ENCODE results near the gene DNAJC15. TPM values are rescaled to one million over a fixed set of nuclear protein-coding genes. Genes with fewer than 3 reads are reported as not detected.

The DNAJC15 gene
- total and polyA plus RNA-seq, 2 of the 8 experiments (the other 6 are each of a cell fraction or from before 2014, with no cell fraction given) = 5.8 to 20.8 TPM

DNA sequence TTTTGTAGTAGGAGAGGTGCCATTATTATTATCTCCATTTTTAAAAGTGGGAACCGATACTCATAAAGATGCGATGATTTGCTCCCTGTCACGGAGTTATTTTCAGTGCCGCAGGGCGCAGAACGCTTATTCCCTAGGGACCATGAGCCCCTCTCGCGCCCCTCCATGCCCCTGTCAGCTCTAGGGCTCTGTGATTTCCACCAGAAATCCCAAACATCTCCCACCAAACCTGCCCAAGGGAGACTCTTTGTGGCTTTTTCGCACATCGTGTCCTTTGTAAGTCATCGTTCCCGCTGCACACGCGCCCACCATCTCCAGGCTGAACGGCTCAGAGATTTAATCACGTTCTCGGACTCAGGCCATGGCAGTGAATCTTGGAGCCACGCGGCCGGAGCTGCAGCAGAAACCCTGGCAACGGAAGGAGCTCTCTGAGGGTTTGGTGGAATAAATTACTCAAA lies 105.1 kb downstream of the DNAJC15 start:
- POLR2A ChIA-PET (ENCODE audit: partially characterized antibody) = interaction anchor here (1.3 kb wide), 1 partner anchor 19 kb away, joined by 4 read pairs; no protein-coding TSS in a partner anchor
- peaks cover 3 to 18% (median 8%) of the 10 kb centered on the region in 4 experiments; a peak in 5 of 7 replicates for H3K4me1 ChIP-seq (replicated peaks in 1 of 4; ENCODE audit: control insufficient read depth in 3 of 4, insufficient read depth in 4 of 4, low read length in 3 of 4)
- FAIRE-seq = no peak

More for the DNA sequence above, 105.1 kb downstream of the DNAJC15 start:
- H3K9me3 ChIP-seq (ENCODE audit: insufficient read depth in 2 of 2, low read depth in 1 of 2, low read length in 1 of 2) = no peaks in the 10 kb centered on the region
- H4K8ac ChIP-seq (ENCODE audit: extremely low read depth, insufficient read depth, low read length) = no peak overlapping the region
- no peak overlapping the region; the same call in 1 of the 2 replicates for H2BK12ac ChIP-seq (ENCODE audit: low read depth, low read length)
- H3K4me2 ChIP-seq (ENCODE audit: insufficient read depth in 1 of 2, low read depth in 2 of 2, low read length in 2 of 2) = no peak overlapping the region
- H2BK120ac ChIP-seq (replicated peaks; ENCODE audit: low read depth, low read length) = no peak overlapping the region
- H3K27me3 ChIP-seq (replicated peaks in 1 of 4; ENCODE audit: control insufficient read depth in 3 of 4, extremely low read depth in 1 of 4, insufficient read depth in 3 of 4, low read length in 3 of 4) = no peaks in the 10 kb centered on the region; a peak in 1 of 7 replicates
- DNase-seq (ENCODE audit: low read depth in 1 of 2, low spot score in 2 of 2) = no peak
- CTCF ChIA-PET (ENCODE audit: partially characterized antibody) = interaction anchor here (1.2 kb wide), 1 partner anchor 176 kb away, joined by 4 read pairs; no protein-coding TSS in a partner anchor
- no peaks in the 10 kb centered on the region for H3K79me1 ChIP-seq (ENCODE audit: low read depth, low read length)
- no peak overlapping the region for H3K14ac ChIP-seq (ENCODE audit: insufficient read length)
- no peaks in the 10 kb centered on the region for H4K20me1 ChIP-seq (replicated peaks in 1 of 2; ENCODE audit: control insufficient read depth in 1 of 2, insufficient read depth in 2 of 2, low read length in 2 of 2)
- H3K4ac ChIP-seq (replicated peaks; ENCODE audit: insufficient read length, low read depth, low read length) = no peak overlapping the region
- H3K27ac ChIP-seq (ENCODE audit: low read depth, low read length) = no peak overlapping the region
- H3K18ac ChIP-seq (ENCODE audit: extremely low read depth, low read length) = no peak overlapping the region
- no peaks in the 10 kb centered on the region for H3K79me2 ChIP-seq (ENCODE audit: control insufficient read depth in 1 of 2, insufficient read depth in 2 of 2, low read length in 2 of 2)
- H3K9ac ChIP-seq (replicated peaks in 1 of 4; ENCODE audit: extremely low read depth in 1 of 4, low read depth in 3 of 4, low read length in 3 of 4) = no peak overlapping the region
- no peak overlapping the region for H2AFZ ChIP-seq (ENCODE audit: low read length)
- 90% methylated on average over 21 of the region's 21 CpGs; no CpG with 5 or more reads in 1 of the 2 experiments for WGBS, 2 experiments (ENCODE audit: extremely low coverage in 1 of 2, insufficient coverage in 1 of 2, insufficient read length in 1 of 2, insufficient replicate concordance in 2 of 2, low coverage in 1 of 2, low lambda C conversion rate in 2 of 2, missing lambda C conversion rate in 1 of 2)
- no peak overlapping the region for H2BK20ac ChIP-seq (ENCODE audit: low read length)
- no peak overlapping the region for H4K91ac ChIP-seq (replicated peaks; ENCODE audit: insufficient read length, low read length)
- H2BK15ac ChIP-seq (ENCODE audit: low read length) = no peak overlapping the region
- no peaks in the 10 kb centered on the region for H3K36me3 ChIP-seq (ENCODE audit: control insufficient read depth in 2 of 4, insufficient read depth in 4 of 4, low read length in 3 of 4)
- H3K23ac ChIP-seq (ENCODE audit: insufficient read length) = no peak overlapping the region
- H4K5ac ChIP-seq (ENCODE audit: insufficient read length, low read depth, low read length) = no peak overlapping the region
- no peak overlapping the region for H3K56ac ChIP-seq (replicated peaks; ENCODE audit: insufficient read length, low read depth, low read length)
- H2AK5ac ChIP-seq (ENCODE audit: low read depth, low read length) = no peak overlapping the region
- H2BK5ac ChIP-seq (ENCODE audit: low read depth, low read length) = no peak overlapping the region
- TF ChIP-seq TAF1 (IDR thresholded peaks at IDR 0.05; ENCODE audit: low read depth, low read length) (no peak), JUN (IDR thresholded peaks at IDR 0.05; ENCODE audit: low read depth, low read length) (no peak), POU5F1 (IDR thresholded peaks at IDR 0.05; ENCODE audit: low read depth, low read length) (no peak), NRF1 (IDR thresholded peaks at IDR 0.05; ENCODE audit: low read depth, low read length) (no peak), CBX5 (IDR thresholded peaks at IDR 0.05; ENCODE audit: low read depth, low read length) (no peak), ASH2L (IDR thresholded peaks at IDR 0.05; ENCODE audit: low read length) (no peak)
- TF ChIP-seq, protein P1, sequence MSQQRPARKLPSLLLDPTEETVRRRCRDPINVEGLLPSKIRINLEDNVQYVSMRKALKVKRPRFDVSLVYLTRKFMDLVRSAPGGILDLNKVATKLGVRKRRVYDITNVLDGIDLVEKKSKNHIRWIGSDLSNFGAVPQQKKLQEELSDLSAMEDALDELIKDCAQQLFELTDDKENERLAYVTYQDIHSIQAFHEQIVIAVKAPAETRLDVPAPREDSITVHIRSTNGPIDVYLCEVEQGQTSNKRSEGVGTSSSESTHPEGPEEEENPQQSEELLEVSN (IDR thresholded peaks at IDR 0.05) = no peak
- no peaks in the 10 kb centered on the region for H3K23me2 ChIP-seq (ENCODE audit: low read depth, low read length)
- H3K4me3 ChIP-seq (ENCODE audit: extremely low read depth in 1 of 4, insufficient read depth in 2 of 4, low read depth in 3 of 4, low read length in 4 of 4) = no peak overlapping the region
